Heart left ventricle (tissue), 16 donors: ENCODE results near the gene PPP1R7. TPM values are rescaled to one million over a fixed set of nuclear protein-coding genes. Genes with fewer than 3 reads are reported as not detected.

ENCODE experiments used
- ATAC-seq, 4 donors: fragments of 200-7000 bp; cut with Tn5 transposase; one replicate each; pipeline ENCODE4 v1.9.1; 2020 to 2022; ENCODE audit warnings: moderate library complexity in 4 of 4, mild to moderate bottlenecking in 3 of 4, moderate number of reproducible peaks in 1 of 4
- DNase-seq, 5 donors: peaks; one replicate each; pipeline ENCODE4 v3.0.0-alpha.2; 2020
- H3K27ac ChIP-seq, 12 donors: fragments of 200-600 bp; sonication (generic) in 4 of 12; one replicate each; pipeline versions ENCODE4 v1.5.0 to v1.8.0; 2016 to 2022; ENCODE audit warnings: mild to moderate bottlenecking in 2 of 12
- H3K27me3 ChIP-seq, 9 donors: fragments of 200-600 bp; sonication (generic) in 2 of 9; one replicate each; pipeline versions ENCODE4 v1.5.1 to v1.8.0; 2016 to 2022; ENCODE audit warnings: mild to moderate bottlenecking in 3 of 9
- H3K36me3 ChIP-seq, 9 donors: fragments of 200-600 bp; sonication (generic) in 2 of 9; one replicate each; pipeline versions ENCODE4 v1.5.0 to v1.8.0; 2018 to 2022; ENCODE audit warnings: mild to moderate bottlenecking in 2 of 9
- H3K4me1 ChIP-seq, 12 donors: fragments of 200-600 bp; sonication (generic) in 4 of 12; one replicate each; pipeline versions ENCODE4 v1.5.0 to v1.8.0; 2016 to 2022; ENCODE audit warnings: mild to moderate bottlenecking in 3 of 12
- H3K4me3 ChIP-seq, 12 donors: fragments of 200-600 bp; sonication (generic) in 4 of 12; one replicate each; pipeline versions ENCODE4 v1.5.0 to v1.8.0; 2017 to 2022; ENCODE audit warnings: mild to moderate bottlenecking in 9 of 12, moderate library complexity in 4 of 12
- H3K9me3 ChIP-seq, 12 donors: fragments of 200-600 bp; sonication (generic) in 4 of 12; one replicate each; pipeline versions ENCODE4 v1.5.0 to v1.8.0; 2016 to 2022; ENCODE audit warnings: mild to moderate bottlenecking in 1 of 12
- CTCF ChIP-seq, 12 donors: fragments of 200-600 bp; sonication (generic) in 4 of 12; IDR thresholded peaks; one replicate each; pipeline versions ENCODE4 v1.5.0 to v1.8.0; 2018 to 2022; ENCODE audit warnings: antibody characterized with exemption in 12 of 12, mild to moderate bottlenecking in 5 of 12
- POLR2A ChIP-seq, 2 donors: fragments of 450-650 bp; IDR thresholded peaks; one replicate each; pipeline ENCODE4 v1.6.1; 2017; ENCODE audit warnings: antibody characterized with exemption in 2 of 2, mild to moderate bottlenecking in 2 of 2, moderate library complexity in 2 of 2
- WGBS, 4 donors: extraction: QIAGEN DNeasy Blood & Tissue Kit in 2 of 4; methylation state at CpG; one replicate each; pipeline versions ENCODE4 v1.1.5 to v1.1.7; 2013 to 2018; 5-methylcytosine and 5-hydroxymethylcytosine counted together
- intact Hi-C, 10 donors: fragments of 100-400 bp; cut with DNase I; formaldehyde crosslinking; loops; one replicate each; pipeline versions ENCODE4 v1.11.1 to v1.14.2; 2022
- polyA plus RNA-seq, 2 donors: library from polyadenylated mRNA; stranded (reverse); fragments of 200-250 nt; gene quantifications; one replicate each; pipeline ENCODE4 v1.2.3, GENCODE V29; 2013
- total RNA-seq, 9 donors: library from RNA; depleted of rRNA in 2 of 9; stranded (reverse); fragments of >200 nt in 2 of 9; fragmentation: NEBNext Ultra II Directional in 3 of 9; extraction: Animal tissue kit (Norgen Biotek cat#: 25700) in 3 of 9; gene quantifications; one replicate each; pipeline versions ENCODE4 v1.1.0 to v1.2.4, GENCODE V29; 2016 to 2023
- donor health status: ischemic (EF 13 %, LVEDD 7.1; RV severe dilation, severe dysfunction).
- donor health status: healthy with polysubstance abuse.
- donor health status: DM: no; HTN: yes; CAD: no.
- donor health status: DM: no; HTN: no; CAD: no.
- donor health status: ischemic (EF 25% LVEDD 6.9; RV normal size, moderate dysfunction).
- donor health status: ischemic (EF 25% LVEDD 5.7; RV mildly dilated, moderate dysfunction).
- donor health status: healthy.
- donor health status: DM: yes; HTN: yes; CAD: no.
- donor health status: ischemic (EF 35%, LVEDD 5.7; RV mildly dilated, moderate dysfunction).
- donor health status: nonischemic (EF 11% LVEDD 7.7; RV severe dilation, severe dysfunction).
- donor health status: DM: yes; HTN: yes; CAD: no.
- donor health status: PGD.
- donor health status: ischemic (EF 29% LVEDD 5.4; RV normal size, mild dysfunction).
- donor health status: nonischemic (EF 23%, LVEDD 6.1; RV moderate dilation, normal function).

Gene PPP1R7
- total and polyA plus RNA-seq, 11 donors, result 66.7 to 110 (median 79.8) TPM

DNA sequence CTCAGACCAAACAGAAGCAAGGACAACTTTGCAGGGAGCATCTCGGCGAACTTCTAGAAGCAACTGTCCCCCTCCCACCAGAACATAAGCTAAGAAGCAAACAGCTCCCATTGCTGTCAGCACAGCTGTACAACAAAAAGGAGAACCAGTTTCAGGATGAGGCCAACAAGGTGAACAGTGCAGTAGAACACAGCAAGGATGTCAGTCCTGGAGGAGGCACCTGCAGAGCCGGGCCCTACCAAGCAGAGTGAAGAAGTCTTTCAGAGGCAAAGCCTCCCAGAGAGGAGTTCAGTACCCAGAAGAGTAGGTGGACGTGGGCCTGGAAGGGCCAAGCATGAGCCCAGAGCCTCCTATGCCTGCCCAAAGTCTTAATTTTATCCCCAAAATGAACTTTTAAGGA lies 2.0 kb upstream of the PPP1R7 start:
- TF ChIP-seq POLR2A (IDR thresholded peaks at IDR 0.05) (no peak), CTCF (IDR thresholded peaks at IDR 0.05) (no peak)
- Histone ChIP-seq H3K9me3 (no peaks in the 10 kb centered on the region), H3K36me3 (no peaks in the 10 kb centered on the region), H3K27me3 (no peaks in the 10 kb centered on the region), H3K4me1 (peaks cover 0 to 23% (median 15%) of the 10 kb centered on the region in 12 donors), H3K27ac (no peak overlapping the region), H3K4me3 (peak overlapping the region in 7 of 12 donors; percentile 69 to 98 (median 90))
- WGBS, 4 donors, result 90 to 98% (median 91%) methylated on average over 4 of the region's 4 CpGs
- no peak for DNase-seq
- ATAC-seq, result no peak
- intact Hi-C loops, result loop anchor here in 4 of 10 donors (2.0 to 5.0 kb wide), 2 partner anchors 41 to 45 kb away; partner anchors contain the start of gene MTERF4 (in 2 of the 4)

DNA sequence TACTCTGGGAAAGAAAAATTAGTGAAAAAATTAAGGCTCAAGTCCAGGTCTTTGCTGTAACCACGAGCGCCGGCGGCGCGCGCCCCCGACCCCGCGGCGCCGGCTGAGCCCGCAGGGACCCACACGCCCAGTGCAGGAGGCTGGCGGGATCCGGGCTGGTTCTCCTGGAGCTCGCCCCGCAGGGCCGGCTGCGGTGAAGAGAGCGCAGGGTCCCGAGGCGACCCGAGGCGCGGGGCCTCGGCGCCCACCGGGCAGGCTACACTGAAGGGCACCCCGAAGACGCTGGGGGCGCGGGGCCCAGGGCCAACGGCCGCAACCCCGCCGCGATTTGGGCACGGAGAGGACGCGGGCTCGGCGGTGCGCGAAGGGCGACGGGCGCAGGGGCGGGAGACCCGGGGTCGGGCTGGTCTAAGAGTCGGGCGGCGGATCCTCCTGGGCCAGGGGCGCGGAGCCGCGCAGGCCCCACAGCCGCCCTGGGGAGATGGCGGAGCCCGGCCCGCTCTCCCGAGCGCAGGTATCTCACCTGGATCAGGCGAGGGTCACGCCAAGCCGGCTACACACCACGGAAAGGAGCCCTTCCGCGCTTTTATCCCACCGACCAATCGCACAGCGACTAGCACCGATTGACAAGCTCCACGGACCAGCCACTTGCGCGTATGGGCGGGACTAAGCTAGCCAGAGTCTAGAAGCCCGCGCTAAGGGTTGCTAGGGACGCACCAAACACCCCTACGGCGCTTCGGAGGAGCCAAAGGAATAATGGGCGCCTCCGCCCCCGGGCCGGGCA lies 1.2 kb upstream of the PPP1R7 start, which contains the start of gene PASK:
Gene PASK (minus strand): TSS at position 582 of the 784 bp plus-strand sequence. CDS start 6,440 bp downstream, outside the sequence.
- WGBS, 4 donors, result 0 to 2% (median 1%) methylated on average over 29 to 88 of the region's 88 CpGs

GRCh38 chr2:241149675-241149924 lies 667 bp upstream of the PPP1R7 start:
- ATAC-seq, result peak; percentile 3 to 31 (median 11)

More for the DNA sequence above, 1.2 kb upstream of the PPP1R7 start, which contains the start of gene PASK:
- intact Hi-C loops, result loop anchor here in 4 of 10 donors (2.0 to 5.0 kb wide), 2 partner anchors 42 to 46 kb away; partner anchors contain the start of gene MTERF4 (in 2 of the 4)
- peak within 1 kb of the TSS; percentile 69 to 100 (median 90) for H3K4me3 ChIP-seq
- no peaks in the 10 kb centered on the region for H3K9me3 ChIP-seq
- peak; percentile 95 to 96 (median 96) for ATAC-seq
- peaks cover 0 to 8% (median 0%) of the 10 kb centered on the region in 9 donors for H3K36me3 ChIP-seq
- no peaks in the 10 kb centered on the region for H3K27me3 ChIP-seq
- peak; percentile 94 to 96 (median 95) for DNase-seq
- peak within 1 kb of the TSS in 10 of 12 donors; percentile 77 to 87 (median 84) for H3K27ac ChIP-seq
- TF ChIP-seq CTCF (IDR thresholded peaks at IDR 0.05) (no peak), POLR2A (IDR thresholded peaks at IDR 0.05) (no peak)
- peaks cover 0 to 23% (median 15%) of the 10 kb centered on the region in 12 donors for H3K4me1 ChIP-seq

More at GRCh38 chr2:241149675-241149924, 667 bp upstream of the PPP1R7 start:
- H3K27ac ChIP-seq, result peak overlapping the region in 7 of 12 donors; percentile 23 to 87 (median 80)
- no peak for DNase-seq
- H3K9me3 ChIP-seq, result no peaks in the 10 kb centered on the region
- intact Hi-C loops, result loop anchor here in 4 of 10 donors (2.0 to 5.0 kb wide), 2 partner anchors 42 to 47 kb away; partner anchors contain the start of gene MTERF4 (in 2 of the 4)
- H3K27me3 ChIP-seq, result no peaks in the 10 kb centered on the region
- H3K4me3 ChIP-seq, result peak overlapping the region; percentile 69 to 100 (median 90)
- WGBS, 4 donors, result 0% methylated on average over 4 to 23 of the region's 23 CpGs
- TF ChIP-seq CTCF (IDR thresholded peaks at IDR 0.05) (no peak), POLR2A (IDR thresholded peaks at IDR 0.05) (no peak)
- peaks cover 0 to 13% (median 4%) of the 10 kb centered on the region in 9 donors for H3K36me3 ChIP-seq
- peaks cover 0 to 23% (median 15%) of the 10 kb centered on the region in 12 donors for H3K4me1 ChIP-seq
